Large intestine (tissue), 3 donors: ENCODE results near the gene PDGFC. TPM values are rescaled to one million over a fixed set of nuclear protein-coding genes. Genes with fewer than 3 reads are reported as not detected.

Experiments
- DNase-seq, 2 donors: peaks; one replicate each; pipeline versions ENCODE4 v3.0.0 to v3.0.0-alpha.2; 2013
- H3K27ac ChIP-seq: one replicate; pipeline ENCODE4 v1.5.1; 2013; ENCODE audit warnings: low read length
- H3K27me3 ChIP-seq: 2 replicates; pipeline ENCODE4 v1.6.1; 2013; ENCODE audit warnings: low read length; ENCODE audit not compliant: control insufficient read depth, insufficient read depth
- H3K36me3 ChIP-seq: 2 replicates; pipeline ENCODE4 v1.6.1; 2013; ENCODE audit warnings: low read length; ENCODE audit not compliant: control insufficient read depth, insufficient read depth
- H3K4me1 ChIP-seq: one replicate; pipeline ENCODE4 v1.6.1; 2013; ENCODE audit warnings: low read length; ENCODE audit not compliant: control insufficient read depth, insufficient read depth
- H3K4me3 ChIP-seq: one replicate; pipeline ENCODE4 v1.5.1; 2013; ENCODE audit warnings: low read length
- H3K9me3 ChIP-seq: one replicate; pipeline ENCODE4 v1.6.1; 2013; ENCODE audit warnings: mild to moderate bottlenecking, low read depth, low read length, moderate library complexity; ENCODE audit not compliant: control insufficient read depth
- WGBS: methylation state at CpG from one replicate; pipeline ENCODE4 v1.1.5; 2013; ENCODE audit warnings: low lambda C conversion rate; ENCODE audit not compliant: insufficient coverage; 5-methylcytosine and 5-hydroxymethylcytosine counted together
- polyA plus RNA-seq: library from polyadenylated mRNA; unstranded; fragments of 120-200 nt; gene quantifications from one replicate; pipeline ENCODE4 v1.2.1, GENCODE V29; 2013

PDGFC gene
- polyA plus RNA-seq, 1 donor, result 23.5 TPM

GRCh38 chr4:156820931-156821330, 150.7 kb downstream of the PDGFC start:
- Histone ChIP-seq H3K9me3 (no peaks in the 10 kb centered on the region), H3K27ac (no peak overlapping the region), H3K4me3 (no peak overlapping the region), H3K27me3 (no peaks in the 10 kb centered on the region), H3K4me1 (no peaks in the 10 kb centered on the region), H3K36me3 (no peaks in the 10 kb centered on the region)
- DNase-seq, result no peak
- WGBS, result 91% methylated on average over 2 of the region's 3 CpGs

DNA sequence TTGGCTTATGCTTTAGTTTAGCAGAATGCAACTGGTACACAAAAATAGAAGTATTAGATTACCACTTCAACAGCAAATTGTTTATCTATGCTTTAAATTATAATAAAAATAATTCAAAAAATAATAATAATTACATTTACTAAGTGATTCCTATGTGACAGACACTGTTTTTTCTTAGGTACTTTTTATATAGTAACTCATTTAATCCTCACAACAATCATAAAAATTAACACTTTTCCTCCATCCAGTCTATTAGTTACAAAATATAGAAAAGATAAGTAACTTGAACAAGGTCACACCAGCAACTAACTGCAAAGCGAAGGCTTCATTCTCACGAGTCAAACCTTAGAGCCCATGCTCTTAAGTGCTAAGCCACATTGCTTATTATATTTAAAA, 155.2 kb downstream of the PDGFC start:
- H3K9me3 ChIP-seq, result no peaks in the 10 kb centered on the region
- H3K36me3 ChIP-seq, result no peaks in the 10 kb centered on the region
- no peak overlapping the region for H3K4me3 ChIP-seq
- WGBS, result 75% methylated on average over 2 of the region's 2 CpGs
- no peaks in the 10 kb centered on the region for H3K4me1 ChIP-seq
- H3K27me3 ChIP-seq, result no peaks in the 10 kb centered on the region
- no peak overlapping the region for H3K27ac ChIP-seq
- DNase-seq, result no peak

DNA sequence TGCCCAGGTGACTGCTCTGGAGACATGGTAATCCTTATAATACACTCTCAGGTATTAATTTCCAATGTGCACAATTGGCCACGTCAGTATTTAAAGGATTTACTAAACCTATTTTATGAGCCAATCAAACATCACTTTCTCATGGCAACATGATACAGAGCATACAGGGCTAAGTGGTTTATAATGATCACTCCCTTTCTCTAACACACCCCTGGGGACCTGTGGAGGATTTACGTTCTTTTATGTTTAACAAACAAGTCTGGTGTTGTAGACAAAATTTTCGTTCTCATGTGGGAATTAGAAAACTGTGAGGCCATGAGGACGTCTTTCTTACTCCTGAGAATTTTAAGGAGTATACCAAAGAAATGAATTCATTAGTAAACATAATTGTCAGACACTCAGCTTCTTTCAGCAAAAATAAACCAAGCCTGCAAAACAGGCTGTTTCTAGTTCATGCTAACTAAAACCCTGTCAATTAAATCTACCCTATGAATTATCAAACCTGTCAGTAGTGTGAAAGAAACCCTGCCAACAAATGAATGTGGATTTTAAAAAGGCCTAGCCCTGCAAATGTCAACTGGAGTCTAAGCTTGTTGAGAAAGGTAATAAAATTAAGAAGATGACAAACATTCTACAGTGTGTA, 155.8 kb downstream of the PDGFC start:
- H3K9me3 ChIP-seq, result no peaks in the 10 kb centered on the region
- H3K27ac ChIP-seq, result no peak overlapping the region
- no CpG with 5 or more reads among the region's 4 CpGs for WGBS
- H3K27me3 ChIP-seq, result no peaks in the 10 kb centered on the region
- no peaks in the 10 kb centered on the region for H3K36me3 ChIP-seq
- no peaks in the 10 kb centered on the region for H3K4me1 ChIP-seq
- no peak for DNase-seq
- no peak overlapping the region for H3K4me3 ChIP-seq

DNA sequence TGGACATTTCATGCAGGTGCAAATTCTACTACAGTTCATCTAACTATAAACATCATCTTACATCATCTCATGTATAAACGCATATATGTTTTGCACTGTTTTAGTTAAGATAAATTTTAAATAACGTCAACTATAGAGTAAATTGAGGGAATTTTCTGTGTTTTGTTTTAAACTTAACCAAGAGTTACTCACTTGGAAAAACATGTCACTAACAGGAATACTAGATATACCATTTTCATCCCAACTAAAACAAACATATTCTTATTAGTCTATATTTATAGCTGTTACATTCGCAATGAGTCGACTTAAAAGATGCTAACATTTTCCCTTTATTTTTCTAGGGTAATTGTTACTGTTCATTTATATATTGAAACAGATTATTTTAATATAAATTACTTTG, 159.6 kb downstream of the PDGFC start:
- Histone ChIP-seq H3K4me1 (no peaks in the 10 kb centered on the region), H3K9me3 (no peaks in the 10 kb centered on the region), H3K27ac (no peak overlapping the region), H3K4me3 (no peak overlapping the region), H3K36me3 (no peaks in the 10 kb centered on the region), H3K27me3 (no peaks in the 10 kb centered on the region)
- DNase-seq, result no peak
- no CpG with 5 or more reads among the region's 4 CpGs for WGBS

DNA sequence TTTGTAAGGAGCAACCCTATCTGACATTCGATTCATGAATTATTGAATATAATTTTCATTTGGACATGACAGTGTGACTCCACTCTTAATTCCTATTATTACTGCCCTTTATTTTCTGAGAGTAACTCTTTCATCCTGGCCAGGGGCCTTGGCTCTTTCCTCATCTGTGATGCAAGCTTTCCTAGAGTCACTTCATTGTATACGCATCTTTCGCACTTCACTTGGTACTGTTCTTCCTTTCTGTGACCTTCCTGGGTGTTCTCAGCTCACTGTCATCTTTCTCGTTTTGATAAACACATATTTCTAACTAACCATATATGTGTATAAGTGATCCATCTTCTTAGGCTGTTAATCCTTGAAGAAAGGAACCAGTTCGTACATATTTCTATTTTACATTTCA, 160.3 kb downstream of the PDGFC start:
- no peaks in the 10 kb centered on the region for H3K27me3 ChIP-seq
- WGBS, result 91% methylated on average over 4 of the region's 5 CpGs
- H3K4me3 ChIP-seq, result no peak overlapping the region
- no peak for DNase-seq
- H3K4me1 ChIP-seq, result no peaks in the 10 kb centered on the region
- H3K36me3 ChIP-seq, result no peaks in the 10 kb centered on the region
- no peak overlapping the region for H3K27ac ChIP-seq
- H3K9me3 ChIP-seq, result no peaks in the 10 kb centered on the region

DNA sequence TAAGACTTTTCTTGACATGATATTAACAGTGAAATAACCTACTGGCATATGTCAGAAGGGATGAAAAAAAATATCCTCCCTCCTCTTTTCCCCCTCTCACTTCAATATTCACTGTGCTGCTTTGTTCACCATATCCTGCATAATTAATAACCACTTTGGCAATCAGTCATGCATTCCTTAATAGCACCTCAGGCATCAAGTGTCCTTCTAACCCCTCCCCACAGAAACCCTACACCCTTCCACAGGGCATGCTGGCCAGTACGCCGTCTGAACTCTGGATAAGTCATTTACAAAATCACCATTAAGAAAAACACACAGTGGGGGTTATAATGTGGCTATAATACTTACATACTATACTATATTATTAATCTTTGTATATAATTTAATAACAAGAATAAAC, 165.9 kb downstream of the PDGFC start:
- no peaks in the 10 kb centered on the region for H3K36me3 ChIP-seq
- no peaks in the 10 kb centered on the region for H3K4me1 ChIP-seq
- no peak for DNase-seq
- no peaks in the 10 kb centered on the region for H3K27me3 ChIP-seq
- H3K9me3 ChIP-seq, result no peaks in the 10 kb centered on the region
- no peak overlapping the region for H3K4me3 ChIP-seq
- no CpG with 5 or more reads among the region's 2 CpGs for WGBS
- H3K27ac ChIP-seq, result no peak overlapping the region

DNA sequence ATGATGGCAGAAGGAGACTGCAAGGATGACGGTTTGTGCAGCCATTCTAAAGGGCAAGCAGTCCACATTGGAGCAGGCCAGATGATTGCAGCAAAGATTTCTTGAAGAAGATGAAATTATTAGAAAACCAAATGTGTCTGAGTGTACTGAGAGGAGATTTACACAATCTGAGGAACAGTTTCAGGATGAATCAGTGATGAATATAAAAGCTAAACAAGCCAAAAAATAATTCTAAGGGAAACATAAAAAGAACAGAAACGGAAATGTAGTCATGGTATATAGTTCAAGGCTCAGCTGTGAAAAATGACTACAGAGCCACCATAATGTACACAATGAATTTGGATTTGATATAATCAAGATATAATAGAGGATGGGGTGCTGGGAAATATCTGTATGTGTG, 168.5 kb downstream of the PDGFC start:
- Histone ChIP-seq H3K27me3 (no peaks in the 10 kb centered on the region), H3K27ac (no peak overlapping the region), H3K4me3 (no peak overlapping the region), H3K36me3 (no peaks in the 10 kb centered on the region), H3K9me3 (no peaks in the 10 kb centered on the region), H3K4me1 (no peaks in the 10 kb centered on the region)
- no peak for DNase-seq
- 87% methylated on average over 2 of the region's 2 CpGs for WGBS

GRCh38 chr4:156800463-156800862, 171.1 kb downstream of the PDGFC start:
- no peaks in the 10 kb centered on the region for H3K27me3 ChIP-seq
- H3K4me3 ChIP-seq, result no peak overlapping the region
- H3K36me3 ChIP-seq, result no peaks in the 10 kb centered on the region
- H3K27ac ChIP-seq, result no peak overlapping the region
- no CpG with 5 or more reads among the region's 1 CpG for WGBS
- no peaks in the 10 kb centered on the region for H3K4me1 ChIP-seq
- DNase-seq, result no peak
- no peaks in the 10 kb centered on the region for H3K9me3 ChIP-seq

GRCh38 chr4:156799121-156799589, 172.4 kb downstream of the PDGFC start:
- Histone ChIP-seq H3K4me1 (no peaks in the 10 kb centered on the region), H3K4me3 (no peak overlapping the region), H3K27ac (no peak overlapping the region), H3K9me3 (no peaks in the 10 kb centered on the region), H3K36me3 (no peaks in the 10 kb centered on the region), H3K27me3 (no peaks in the 10 kb centered on the region)
- DNase-seq, result no peak
- WGBS, result no CpG with 5 or more reads among the region's 1 CpG

- no peaks in the 10 kb centered on the region for H3K4me1 ChIP-seq
- no peaks in the 10 kb centered on the region for H3K36me3 ChIP-seq
- no peak for DNase-seq
- no peak overlapping the region for H3K4me3 ChIP-seq
- no CpG with 5 or more reads among the region's 1 CpG for WGBS
- no peak overlapping the region for H3K27ac ChIP-seq
- no peaks in the 10 kb centered on the region for H3K9me3 ChIP-seq
- H3K27me3 ChIP-seq, result no peaks in the 10 kb centered on the region
Measured at GRCh38 chr4:156798438-156798837, 173.2 kb downstream of the PDGFC start.

GRCh38 chr4:156797206-156797605, 174.4 kb downstream of the PDGFC start:
- H3K9me3 ChIP-seq, result no peaks in the 10 kb centered on the region
- 100% methylated on average over 1 of the region's 5 CpGs for WGBS

More at GRCh38 chr4:156797206-156797605, 174.4 kb downstream of the PDGFC start:
- H3K36me3 ChIP-seq, result no peaks in the 10 kb centered on the region
- no peak overlapping the region for H3K4me3 ChIP-seq
- DNase-seq, result no peak
- no peaks in the 10 kb centered on the region for H3K4me1 ChIP-seq
- H3K27me3 ChIP-seq, result no peaks in the 10 kb centered on the region
- H3K27ac ChIP-seq, result no peak overlapping the region
